HG03575 (cell line): Measurements from ENCODE around the gene PRRC1.

Source experiments
- ATAC-seq: cut with Tn5 transposase; IDR thresholded peaks from one replicate; pipeline ENCODE4 v1.9.1; 2021; ENCODE audit not compliant: unreplicated experiment, insufficient number of reproducible peaks, low FRiP score; ENCODE audit errors: extremely low read depth

Gene PRRC1

GRCh38 chr5:127517480-127518318 is at the start of gene PRRC1:
Gene PRRC1, plus strand, starts transcription at chr5:127517640. Its CDS starts 5,840 bp downstream, at chr5:127523480.
- peak; percentile 79 for ATAC-seq

- ATAC-seq = no peak
Measured at GRCh38 chr5:127471211-127471610, 46.2 kb upstream of the PRRC1 start.

- ATAC-seq = no peak
Measured at GRCh38 chr5:127472700-127473099, 44.7 kb upstream of the PRRC1 start.

GRCh38 chr5:127486471-127486870 is 31.0 kb upstream of the PRRC1 start:
- no peak for ATAC-seq

GRCh38 chr5:127492854-127493738 is 24.3 kb upstream of the PRRC1 start:
- no peak for ATAC-seq

GRCh38 chr5:127498548-127498947 is 18.9 kb upstream of the PRRC1 start:
- no peak for ATAC-seq

GRCh38 chr5:127505905-127506304 is 11.5 kb upstream of the PRRC1 start:
- no peak for ATAC-seq

GRCh38 chr5:127506616-127507015 is 10.8 kb upstream of the PRRC1 start:
- no peak for ATAC-seq

GRCh38 chr5:127508644-127509373 is 8.6 kb upstream of the PRRC1 start:
- ATAC-seq = no peak

GRCh38 chr5:127513408-127513970 is 4.0 kb upstream of the PRRC1 start:
- ATAC-seq = no peak

GRCh38 chr5:127514816-127515215 is 2.6 kb upstream of the PRRC1 start:
- no peak for ATAC-seq

GRCh38 chr5:127515693-127516440 is 1.6 kb upstream of the PRRC1 start:
- no peak for ATAC-seq

GRCh38 chr5:127517110-127517479 is 345 bp upstream of the PRRC1 start:
- ATAC-seq = peak; percentile 19

- peak; percentile 17 for ATAC-seq
Measured at GRCh38 chr5:127518319-127518621, 830 bp downstream of the PRRC1 start.

- no peak for ATAC-seq
Measured at GRCh38 chr5:127519527-127519926, 2.1 kb downstream of the PRRC1 start.

GRCh38 chr5:127521138-127521770 is 3.8 kb downstream of the PRRC1 start:
- ATAC-seq = no peak

GRCh38 chr5:127525181-127525580 is 7.7 kb downstream of the PRRC1 start:
- ATAC-seq = no peak
